GM12865 (cell line): ENCODE results near the gene SLC2A14.
"Not testable (repeated sequence)": the region's sequence is repeated elsewhere in the genome, so short reads cannot be mapped to it uniquely, and the experiment has no call there.

Experiments used
- DNase-seq: peaks from one replicate; pipeline ENCODE4 v3.0.0; 2010; ENCODE audit warnings: low read depth
- H3K4me3 ChIP-seq: 2 replicates; pipeline ENCODE4 v1.5.1; 2011; ENCODE audit warnings: mild to moderate bottlenecking, low read depth, low read length, control low read depth
- CTCF ChIP-seq: IDR thresholded peaks from 2 replicates; pipeline ENCODE4 v1.5.1; 2011; ENCODE audit warnings: low read length, control low read depth, low read depth, inconsistent platforms; ENCODE audit not compliant: insufficient read depth; ENCODE audit errors: missing control alignments

SLC2A14 gene

DNA sequence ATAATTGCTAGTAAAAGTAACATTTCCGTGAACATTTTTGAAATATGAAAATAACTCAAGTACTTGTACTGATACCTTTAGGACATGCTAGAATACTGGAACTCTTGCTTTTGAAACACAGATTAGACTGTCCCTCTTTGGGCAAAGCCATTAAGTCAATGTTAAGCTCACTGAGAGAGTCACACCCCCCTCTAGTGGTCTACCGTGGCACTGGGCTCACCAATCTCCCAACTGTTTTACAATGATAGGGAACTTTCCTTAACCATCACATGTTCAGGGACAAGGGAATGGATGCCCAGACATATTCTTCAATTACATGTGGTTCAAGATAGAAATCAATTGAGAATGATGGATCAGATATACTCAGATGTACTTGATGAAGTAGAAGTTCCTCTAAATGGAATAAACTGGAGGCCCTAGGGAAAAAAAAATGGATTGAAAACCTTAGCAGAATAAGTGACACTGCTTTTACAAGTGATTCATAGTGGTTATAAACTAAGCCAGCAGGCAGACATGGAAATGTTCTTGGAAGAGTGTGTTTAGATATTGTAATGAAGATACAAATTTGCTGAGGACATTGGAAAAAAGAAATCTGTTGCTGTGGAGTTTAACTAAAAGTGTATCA is 65.7 kb downstream of the SLC2A14 start:
- DNase-seq: peak; percentile 67
- H3K4me3 ChIP-seq: no peak overlapping the region
- peak; percentile 94 for TF ChIP-seq CTCF

DNA sequence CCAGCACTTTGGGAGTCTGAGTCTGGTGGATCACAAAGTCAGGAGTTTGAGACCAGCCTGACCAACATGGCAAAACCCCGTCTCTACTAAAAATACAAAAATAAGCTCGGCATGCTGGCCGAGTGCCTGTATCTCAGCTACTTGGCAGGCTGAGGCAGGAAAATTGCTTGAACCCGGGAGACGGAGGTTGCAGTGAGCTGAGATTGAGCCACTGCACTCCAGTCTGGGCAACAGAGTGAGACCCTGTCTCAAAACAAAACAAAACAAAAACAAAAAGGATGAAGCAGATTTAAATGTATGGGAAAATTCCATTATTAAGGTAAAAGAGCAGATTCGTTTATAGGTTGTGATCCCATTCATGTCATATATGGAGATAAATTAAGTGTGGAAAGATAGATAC is 66.4 kb downstream of the SLC2A14 start:
- DNase-seq, H3K4me3 ChIP-seq: not testable (repeated sequence)

DNA sequence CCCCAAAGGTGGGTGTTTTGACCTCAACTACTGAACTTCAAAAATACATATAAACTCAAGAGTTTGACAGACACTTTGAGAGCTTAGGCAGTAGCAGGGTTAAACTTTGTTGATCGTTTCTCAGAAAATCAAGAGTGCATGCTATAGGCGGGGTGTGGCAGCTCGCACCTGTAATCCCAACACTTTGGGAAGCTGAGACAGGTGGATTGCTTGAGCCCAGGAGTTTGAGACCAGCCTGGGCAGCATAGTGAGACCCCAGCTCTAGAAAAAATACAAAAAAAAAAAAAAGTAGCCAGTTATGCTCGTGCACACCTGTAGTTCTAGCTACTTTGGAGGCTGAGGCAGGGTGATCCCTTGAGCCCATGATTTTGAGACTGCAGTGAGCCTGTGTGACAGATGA is 71.3 kb downstream of the SLC2A14 start:
- TF ChIP-seq CTCF: no peak
- no peak overlapping the region for H3K4me3 ChIP-seq
- DNase-seq: no peak

- not testable (repeated sequence) for H3K4me3 ChIP-seq, DNase-seq
These were observed 73.9 kb downstream of the SLC2A14 start for GRCh38 chr12:7798750-7799308.

- no peak for TF ChIP-seq CTCF
- no peak overlapping the region for H3K4me3 ChIP-seq
- no peak for DNase-seq
These were observed 74.9 kb downstream of the SLC2A14 start for GRCh38 chr12:7797698-7798398.

DNA sequence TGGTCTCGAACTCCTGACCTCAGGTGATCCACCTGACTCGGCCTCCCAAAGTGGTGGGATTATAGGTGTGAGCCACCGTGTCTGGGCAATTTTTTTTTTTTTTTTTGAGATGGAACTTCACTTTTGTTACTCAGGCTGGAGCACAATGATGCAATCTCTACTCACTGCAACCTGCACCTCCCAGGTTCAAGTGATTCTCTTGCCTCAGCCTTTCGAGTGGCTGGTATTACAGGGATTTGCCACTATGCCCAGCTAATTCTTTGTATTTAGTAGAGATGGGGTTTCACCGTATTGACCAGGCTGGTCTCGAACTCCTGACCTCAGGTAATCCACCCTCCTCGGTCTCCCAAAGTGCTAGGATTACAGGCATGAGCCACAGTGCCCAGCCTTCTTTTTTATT is 75.4 kb downstream of the SLC2A14 start:
- not testable (repeated sequence) for H3K4me3 ChIP-seq, DNase-seq

- no peak for DNase-seq
- no peak overlapping the region for H3K4me3 ChIP-seq
- TF ChIP-seq CTCF: no peak
These were observed 79.5 kb downstream of the SLC2A14 start for GRCh38 chr12:7793211-7793610.

GRCh38 chr12:7788884-7789528 is 83.7 kb downstream of the SLC2A14 start, which contains the start of gene NANOG:
TSS of gene NANOG (plus strand) at chr12:7789402. CDS start at chr12:7789615, 213 bp downstream.
- H3K4me3 ChIP-seq, DNase-seq: not testable (repeated sequence)

- H3K4me3 ChIP-seq: no peak overlapping the region
- no peak for DNase-seq
- TF ChIP-seq CTCF: no peak
These were observed 84.4 kb downstream of the SLC2A14 start for GRCh38 chr12:7788294-7788660.
